HepG2 (cell line): ENCODE measurements around the gene TMEM86B. TPM values are rescaled to one million over a fixed set of nuclear protein-coding genes. Genes with fewer than 3 reads are reported as not detected.

ENCODE experiments used
- CBX1 ChIP-seq: IDR thresholded peaks from one replicate; pipeline ENCODE4 v1.6.1; 2016; ENCODE audit warnings: antibody characterized with exemption, low read depth
- CBX2 ChIP-seq, 2 experiments: fragments of 200-600 bp in 1 of 2; sonication (generic); formaldehyde crosslinking in 1 of 2; IDR thresholded peaks; 2 replicates each; pipeline versions ENCODE4 v1.7.0 to v1.8.1; 2018 to 2022; ENCODE audit warnings: low read depth in 2 of 2, low read length in 1 of 2, mild to moderate bottlenecking in 1 of 2, missing genetic modification reagents in 1 of 2
- CEBPB ChIP-seq: IDR thresholded peaks from 2 replicates; pipeline ENCODE4 v1.6.1; 2011; ENCODE audit warnings: low read depth, low read length, improper control_type of control experiment, borderline replicate concordance
- CENPBD1 ChIP-seq: sonication (generic); formaldehyde crosslinking; IDR thresholded peaks from 2 replicates; pipeline ENCODE4 v1.8.0; 2022; ENCODE audit warnings: missing genetic modification reagents, low read depth, mild to moderate bottlenecking, borderline replicate concordance
- CENPT ChIP-seq: sonication (generic); formaldehyde crosslinking; IDR thresholded peaks from 2 replicates; pipeline ENCODE4 v1.8.0; 2022; ENCODE audit warnings: low read depth, mild to moderate bottlenecking, moderate library complexity, missing genetic modification reagents
- DBP ChIP-seq: sonication (generic); formaldehyde crosslinking; IDR thresholded peaks from 2 replicates; pipeline ENCODE4 v1.4.0; 2020; ENCODE audit warnings: missing genetic modification reagents; ENCODE audit errors: not compliant biosample characterization
- ELF1 ChIP-seq: sonication (generic); formaldehyde crosslinking; IDR thresholded peaks from 2 replicates; pipeline ENCODE4 v1.4.0; 2020; ENCODE audit warnings: missing genetic modification reagents
- GATAD2A ChIP-seq: IDR thresholded peaks from 2 replicates; pipeline ENCODE4 v1.6.1; 2016
- GTF2F1 ChIP-seq: fragments of 150-350 bp; IDR thresholded peaks from 2 replicates; pipeline ENCODE4 v1.6.1; 2014; ENCODE audit warnings: low read length
- PHB2 ChIP-seq: fragments of 450-650 bp; IDR thresholded peaks from 2 replicates; pipeline ENCODE4 v1.6.1; 2018; ENCODE audit not compliant: partially characterized antibody
- POGK ChIP-seq: sonication (generic); formaldehyde crosslinking; conservative IDR thresholded peaks from 2 replicates; pipeline ENCODE4 v1.8.0; 2022; ENCODE audit warnings: mild to moderate bottlenecking, moderate library complexity, missing genetic modification reagents
- RORA ChIP-seq: sonication (generic); formaldehyde crosslinking; IDR thresholded peaks from 2 replicates; pipeline ENCODE4 v1.5.0; 2020; ENCODE audit warnings: mild to moderate bottlenecking, missing genetic modification reagents, moderate library complexity
- SMAD9 ChIP-seq: sonication (generic); formaldehyde crosslinking; IDR thresholded peaks from 2 replicates; pipeline ENCODE4 v1.5.1; 2020; ENCODE audit warnings: mild to moderate bottlenecking, missing genetic modification reagents
- SP2 ChIP-seq: sonication (generic); formaldehyde crosslinking; IDR thresholded peaks from 2 replicates; pipeline ENCODE4 v1.5.1; 2020; ENCODE audit warnings: mild to moderate bottlenecking, missing genetic modification reagents
- TCF7 ChIP-seq: sonication (generic); IDR thresholded peaks from 2 replicates; pipeline ENCODE4 v1.6.1; 2016; ENCODE audit warnings: antibody characterized with exemption, low read depth
- TRIM24 ChIP-seq: sonication (generic); formaldehyde crosslinking; IDR thresholded peaks from 2 replicates; pipeline ENCODE4 v1.8.0; 2022; ENCODE audit warnings: mild to moderate bottlenecking, missing genetic modification reagents
- ZNF143 ChIP-seq: sonication (generic); formaldehyde crosslinking; IDR thresholded peaks from 2 replicates; pipeline ENCODE4 v1.4.0; 2020; ENCODE audit warnings: missing genetic modification reagents
- ZNF205 ChIP-seq: IDR thresholded peaks from 2 replicates; pipeline ENCODE4 v1.6.1; 2018; ENCODE audit warnings: missing biosample characterization, missing genetic modification reagents
- ZNF280D ChIP-seq: sonication (generic); formaldehyde crosslinking; IDR thresholded peaks from 2 replicates; pipeline ENCODE4 v1.5.1; 2020; ENCODE audit warnings: mild to moderate bottlenecking, missing genetic modification reagents
- ZNF333 ChIP-seq: sonication (generic); formaldehyde crosslinking; IDR thresholded peaks from 2 replicates; pipeline ENCODE4 v1.4.0; 2020; ENCODE audit warnings: mild to moderate bottlenecking, missing genetic modification reagents, borderline replicate concordance
- ZNF543 ChIP-seq: sonication (generic); formaldehyde crosslinking; IDR thresholded peaks from 2 replicates; pipeline ENCODE4 v1.4.0; 2020; ENCODE audit warnings: mild to moderate bottlenecking, missing genetic modification reagents
- ZNF577 ChIP-seq: sonication (generic); formaldehyde crosslinking; IDR thresholded peaks from 2 replicates; pipeline ENCODE4 v1.4.0; 2020; ENCODE audit warnings: mild to moderate bottlenecking, low read depth, missing genetic modification reagents, borderline replicate concordance
- ZNF768 ChIP-seq: sonication (generic); formaldehyde crosslinking; IDR thresholded peaks from 2 replicates; pipeline ENCODE4 v1.4.0; 2020; ENCODE audit warnings: missing genetic modification reagents
- polyA plus RNA-seq, 8 experiments: library from polyadenylated mRNA; depleted of rRNA in 3 of 8; stranded (reverse) in 7 of 8; unstranded in 1 of 8; fragments of >200 nt; fragmentation: Illumina TruSeq in 4 of 8; extraction: Trizol in 4 of 8; gene quantifications; 2 replicates each; pipeline versions ENCODE4 v1.2.1 to v1.2.3, GENCODE V29; 2011 to 2016; ENCODE audit warnings: low read depth in 4 of 8, missing spikeins in 1 of 8, mixed read lengths in 1 of 8; ENCODE audit not compliant: insufficient read depth in 1 of 8
- total RNA-seq, 5 experiments: library from RNA; depleted of rRNA; stranded (reverse); fragments of >200 nt; fragmentation: Illumina TruSeq; extraction: Trizol; gene quantifications; 2 replicates each; pipeline ENCODE4 v1.2.3, GENCODE V29; 2016; ENCODE audit warnings: low read depth in 1 of 5
- TF ChIP-seq, protein P1 (sequence below): sonication (generic); formaldehyde crosslinking; IDR thresholded peaks from 2 replicates; pipeline ENCODE4 v1.8.1; 2023; ENCODE audit warnings: mild to moderate bottlenecking, moderate library complexity, missing genetic modification reagents

Gene TMEM86B
- total and polyA plus RNA-seq, 2 of the 13 experiments (the other 11 are each of a cell fraction or from before 2014, with no cell fraction given): 7.7 to 9.6 TPM

DNA sequence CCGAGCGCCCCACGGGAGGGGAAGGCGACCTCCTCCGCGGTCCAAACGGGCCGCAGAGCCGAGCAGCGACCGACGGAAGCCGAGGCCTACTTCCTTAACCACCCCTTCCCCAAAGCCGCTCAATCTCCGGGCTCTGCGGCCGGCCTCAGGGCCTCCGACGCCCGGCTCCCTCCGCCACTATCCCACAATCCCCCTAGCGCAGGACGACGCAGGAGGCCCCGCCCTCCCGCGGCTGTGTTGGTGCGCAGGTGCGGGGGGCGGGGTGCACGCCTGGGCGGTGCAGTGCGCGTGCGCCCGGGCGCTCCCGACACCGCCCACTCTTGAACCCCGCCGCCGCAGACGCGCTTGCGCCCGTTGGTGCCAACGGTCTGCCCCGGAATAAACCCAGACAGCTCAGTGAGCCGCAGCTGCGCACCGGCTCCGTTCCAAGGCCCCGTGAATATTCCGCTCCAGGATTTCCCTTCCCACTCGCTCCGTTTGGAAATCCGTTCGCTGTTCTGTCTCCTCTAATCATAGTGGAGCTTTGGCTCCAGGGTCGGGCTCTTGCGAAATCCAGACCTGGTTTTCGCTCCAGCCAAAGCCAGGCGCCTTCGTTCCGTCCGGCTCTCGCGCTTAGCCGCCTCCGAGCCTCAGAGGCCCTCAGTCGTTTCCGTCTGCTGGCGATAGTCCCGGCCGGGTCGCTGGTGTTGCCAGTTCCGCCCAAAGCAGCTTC, 30.4 kb upstream of the TMEM86B start, which contains the start of gene PPP6R1 (continued):
- peak; percentile 84 for TF ChIP-seq ZNF143 (CRISPR knock-in tag)
- TF ChIP-seq, protein P1, sequence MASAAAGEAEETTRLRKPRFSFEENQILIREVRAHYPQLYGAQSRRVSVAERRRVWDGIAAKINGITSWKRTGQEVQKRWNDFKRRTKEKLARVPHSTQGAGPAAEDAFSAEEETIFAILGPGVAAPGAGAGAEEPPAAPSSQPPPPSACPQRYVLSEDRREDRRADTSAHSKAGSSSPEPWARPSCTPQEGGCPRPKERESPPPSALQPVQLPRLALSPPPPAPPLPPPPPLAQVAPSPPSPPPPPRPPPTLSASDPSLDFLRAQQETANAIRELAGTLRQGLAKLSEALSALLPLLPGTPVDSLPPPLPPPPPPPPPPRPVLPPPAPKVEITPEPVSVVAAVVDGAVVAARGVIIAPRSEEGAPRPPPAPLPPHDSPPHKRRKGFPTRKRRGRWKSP (CRISPR knock-in tag): peak; percentile 98
- peak; percentile 76; the same call in 1 of the 2 replicates for TF ChIP-seq GTF2F1
- peak; percentile 87 for TF ChIP-seq GATAD2A
- TF ChIP-seq TCF7: no peak
- no peak for TF ChIP-seq PHB2
- no peak for TF ChIP-seq CENPBD1
- TF ChIP-seq ZNF543: peak; percentile 81
- peak; percentile 89 for TF ChIP-seq ELF1 (CRISPR knock-in tag)
- peak; percentile 90 for TF ChIP-seq ZNF205 (CRISPR knock-in tag)
- no peak for TF ChIP-seq CBX1
- TF ChIP-seq ZNF280D: no peak; the same call in 1 of the 2 replicates
- TF ChIP-seq ZNF577: no peak
- TF ChIP-seq RORA (CRISPR knock-in tag): no peak
- TF ChIP-seq DBP (CRISPR knock-in tag): peak; percentile 23
- 0 out of 2 replicates have a peak, but pooled peaks have one; percentile 32 for TF ChIP-seq ZNF333 (CRISPR knock-in tag)
- TF ChIP-seq TRIM24 (CRISPR knock-in tag): no peak
- TF ChIP-seq ZNF768 (CRISPR knock-in tag): no peak; the same call in 1 of the 2 replicates
- TF ChIP-seq SMAD9 (CRISPR knock-in tag): no peak
- peak; percentile 95 for TF ChIP-seq CEBPB
- TF ChIP-seq CBX2 (IDR thresholded peaks at IDR 0.05; ENCODE audit: low read depth, low read length): no peak
- peak; percentile 82; the same call in 1 of the 2 replicates for TF ChIP-seq CBX2 (CRISPR knock-in tag; IDR thresholded peaks at IDR 0.05; ENCODE audit: low read depth)
- no peak for TF ChIP-seq CENPT (CRISPR knock-in tag)
- TF ChIP-seq SP2 (CRISPR knock-in tag): no peak
- peak; percentile 96 for TF ChIP-seq POGK (CRISPR knock-in tag)
